ENCODE measurements around the gene MMP11.

DNA sequence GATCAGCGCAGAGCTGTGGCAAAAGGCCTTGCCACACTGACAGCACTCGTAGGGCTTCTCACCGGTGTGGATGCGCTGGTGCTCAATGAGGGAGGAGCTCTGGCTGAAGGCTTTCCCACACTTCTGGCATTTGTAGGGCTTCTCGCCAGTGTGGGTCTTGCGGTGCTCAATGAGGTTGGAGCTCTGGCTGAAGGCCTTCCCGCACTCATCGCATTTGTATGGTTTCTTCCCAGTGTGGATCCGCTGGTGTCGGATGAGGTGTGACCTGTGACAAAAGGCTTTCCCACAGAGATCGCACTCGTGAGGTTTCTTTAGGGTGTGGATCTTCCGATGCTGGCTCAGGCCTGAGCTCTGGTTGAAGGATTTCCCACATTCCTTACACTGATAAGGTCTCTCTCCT, 28.6 kb upstream of the MMP11 start:
- TF ChIP-seq CTCF (IDR thresholded peaks at IDR 0.05; ENCODE audit: low read depth, low read length, poor library complexity, severe bottlenecking) (no peak), EZH2phosphoT487 (IDR thresholded peaks at IDR 0.05; ENCODE audit: borderline replicate concordance, low read length) (no peak)
